ENCODE data around the gene HAGHL.
A peak's percentile ranks its signal among the peaks of the same experiment; 100 is the strongest.

HAGHL gene

DNA sequence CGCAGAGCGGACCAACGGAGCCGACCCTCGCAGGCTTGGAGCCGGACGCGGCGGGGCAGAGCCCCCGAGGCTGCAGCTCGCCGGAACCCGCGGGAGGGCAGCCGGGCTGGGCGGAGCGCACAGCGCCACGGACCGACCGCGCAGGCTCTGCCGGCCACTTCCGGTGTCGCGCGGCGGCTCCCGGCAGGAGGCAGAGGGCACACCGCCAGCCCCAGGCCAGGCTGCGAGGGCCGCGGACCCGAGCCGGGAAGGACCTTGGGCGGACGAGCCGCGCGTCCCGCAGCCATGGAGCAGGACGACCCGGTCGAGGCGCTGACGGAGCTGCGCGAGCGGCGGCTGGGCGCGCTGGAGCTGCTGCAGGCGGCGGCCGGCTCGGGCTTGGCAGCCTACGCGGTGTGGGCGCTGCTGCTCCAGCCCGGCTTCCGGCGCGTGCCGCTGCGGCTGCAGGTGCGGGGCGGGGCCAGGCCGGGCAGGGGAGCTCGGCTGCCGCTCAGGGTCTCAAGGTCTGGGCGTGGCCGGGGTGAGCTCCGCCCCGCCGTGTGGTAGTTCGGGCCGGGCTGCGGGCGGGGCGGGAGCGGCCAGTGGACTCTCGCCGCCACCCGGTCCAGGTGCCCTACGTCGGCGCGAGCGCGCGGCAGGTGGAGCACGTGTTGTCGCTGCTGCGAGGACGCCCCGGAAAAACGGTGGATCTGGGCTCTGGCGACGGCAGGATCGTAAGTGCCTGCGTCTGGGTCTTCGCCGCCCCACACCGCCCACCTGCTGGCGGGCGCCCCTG is 5.7 kb upstream of the HAGHL start, which contains the start of gene ANTKMT:
Gene ANTKMT, plus strand, starts transcription at position 157 of the 775 bp plus-strand sequence. Its CDS starts 129 bp downstream, at position 286.
- TF ChIP-seq, protein P1, sequence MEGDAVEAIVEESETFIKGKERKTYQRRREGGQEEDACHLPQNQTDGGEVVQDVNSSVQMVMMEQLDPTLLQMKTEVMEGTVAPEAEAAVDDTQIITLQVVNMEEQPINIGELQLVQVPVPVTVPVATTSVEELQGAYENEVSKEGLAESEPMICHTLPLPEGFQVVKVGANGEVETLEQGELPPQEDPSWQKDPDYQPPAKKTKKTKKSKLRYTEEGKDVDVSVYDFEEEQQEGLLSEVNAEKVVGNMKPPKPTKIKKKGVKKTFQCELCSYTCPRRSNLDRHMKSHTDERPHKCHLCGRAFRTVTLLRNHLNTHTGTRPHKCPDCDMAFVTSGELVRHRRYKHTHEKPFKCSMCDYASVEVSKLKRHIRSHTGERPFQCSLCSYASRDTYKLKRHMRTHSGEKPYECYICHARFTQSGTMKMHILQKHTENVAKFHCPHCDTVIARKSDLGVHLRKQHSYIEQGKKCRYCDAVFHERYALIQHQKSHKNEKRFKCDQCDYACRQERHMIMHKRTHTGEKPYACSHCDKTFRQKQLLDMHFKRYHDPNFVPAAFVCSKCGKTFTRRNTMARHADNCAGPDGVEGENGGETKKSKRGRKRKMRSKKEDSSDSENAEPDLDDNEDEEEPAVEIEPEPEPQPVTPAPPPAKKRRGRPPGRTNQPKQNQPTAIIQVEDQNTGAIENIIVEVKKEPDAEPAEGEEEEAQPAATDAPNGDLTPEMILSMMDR (IDR thresholded peaks at IDR 0.05), result peak; percentile 6; the same call in 1 of the 2 replicates
- no peak for TF ChIP-seq ZFX (IDR thresholded peaks at IDR 0.05; ENCODE audit: borderline replicate concordance)
- H3K27ac ChIP-seq, result peak within 1 kb of the TSS; percentile 98

- peak overlapping the region; percentile 99 for H3K27ac ChIP-seq
- no peak for TF ChIP-seq ZFX (IDR thresholded peaks at IDR 0.05; ENCODE audit: borderline replicate concordance)
- TF ChIP-seq, protein P1 (IDR thresholded peaks at IDR 0.05), result no peak
These were observed 5.0 kb upstream of the HAGHL start for GRCh38 chr16:721765-722540.

DNA sequence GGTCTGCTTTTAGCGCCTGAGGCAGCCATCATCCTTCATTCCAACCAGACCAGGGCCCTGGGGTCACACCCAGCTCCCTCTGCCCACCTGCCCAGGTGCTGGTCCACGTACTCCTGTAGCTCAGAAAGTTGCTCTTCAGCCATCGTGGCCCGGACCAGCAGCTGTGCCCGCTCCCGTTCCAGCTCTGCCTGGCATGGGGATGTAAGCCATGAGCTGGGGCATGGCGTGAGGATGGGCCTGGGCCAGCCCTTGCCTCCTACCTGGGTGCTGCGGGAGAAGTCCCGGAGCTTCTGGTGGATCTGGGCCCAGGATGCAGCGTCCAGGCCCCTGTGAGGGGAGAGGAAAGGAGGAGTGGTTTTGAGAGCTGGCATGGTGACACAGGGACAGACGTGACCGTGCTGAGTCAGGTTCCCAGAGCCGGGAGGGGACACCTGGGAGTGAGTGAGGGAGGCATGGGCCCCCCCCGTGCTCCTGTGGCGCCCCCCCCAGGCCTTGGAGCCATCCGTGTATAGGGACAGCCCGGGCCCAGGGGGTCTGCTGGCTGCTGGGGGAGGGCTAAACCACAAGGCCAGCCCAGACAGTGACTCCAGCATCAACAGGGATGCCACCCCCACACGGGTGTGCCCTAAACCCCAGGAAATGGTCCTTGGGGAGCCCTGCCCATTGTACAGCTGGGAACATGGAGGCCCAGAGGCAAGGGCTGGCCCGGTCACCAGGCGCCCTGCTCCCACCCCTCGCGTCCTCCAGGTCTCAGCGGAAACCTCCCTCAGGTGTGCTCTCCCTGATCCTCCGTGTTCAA is 3.9 kb upstream of the HAGHL start:
- TF ChIP-seq, protein P1 (IDR thresholded peaks at IDR 0.05), result no peak
- no peak for TF ChIP-seq ZFX (IDR thresholded peaks at IDR 0.05; ENCODE audit: borderline replicate concordance)
- peak overlapping the region; percentile 99; the same call in 1 of the 2 replicates for H3K27ac ChIP-seq

DNA sequence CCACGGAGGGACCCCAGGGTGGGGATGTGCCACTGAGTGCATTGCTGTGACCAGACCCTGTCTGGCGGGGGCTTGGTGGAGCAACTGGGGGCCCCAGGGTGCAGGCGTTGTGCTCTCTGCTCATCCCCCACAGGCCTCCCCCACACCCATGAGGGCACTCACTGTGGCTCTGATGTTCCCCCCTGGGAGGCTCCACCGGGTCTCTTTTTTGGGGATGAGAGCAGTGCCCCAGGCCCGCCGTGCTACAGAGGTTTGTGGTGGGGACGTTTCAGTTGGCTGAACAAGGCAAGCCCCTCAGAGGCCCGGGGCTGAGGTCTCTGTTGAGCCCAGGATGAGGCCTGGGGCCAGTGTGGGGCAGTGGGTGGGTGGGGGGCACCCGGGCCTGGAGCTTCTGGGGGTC is 3.2 kb upstream of the HAGHL start:
- TF ChIP-seq, protein P1 (IDR thresholded peaks at IDR 0.05), result no peak
- H3K27ac ChIP-seq, result peak overlapping the region; percentile 99

DNA sequence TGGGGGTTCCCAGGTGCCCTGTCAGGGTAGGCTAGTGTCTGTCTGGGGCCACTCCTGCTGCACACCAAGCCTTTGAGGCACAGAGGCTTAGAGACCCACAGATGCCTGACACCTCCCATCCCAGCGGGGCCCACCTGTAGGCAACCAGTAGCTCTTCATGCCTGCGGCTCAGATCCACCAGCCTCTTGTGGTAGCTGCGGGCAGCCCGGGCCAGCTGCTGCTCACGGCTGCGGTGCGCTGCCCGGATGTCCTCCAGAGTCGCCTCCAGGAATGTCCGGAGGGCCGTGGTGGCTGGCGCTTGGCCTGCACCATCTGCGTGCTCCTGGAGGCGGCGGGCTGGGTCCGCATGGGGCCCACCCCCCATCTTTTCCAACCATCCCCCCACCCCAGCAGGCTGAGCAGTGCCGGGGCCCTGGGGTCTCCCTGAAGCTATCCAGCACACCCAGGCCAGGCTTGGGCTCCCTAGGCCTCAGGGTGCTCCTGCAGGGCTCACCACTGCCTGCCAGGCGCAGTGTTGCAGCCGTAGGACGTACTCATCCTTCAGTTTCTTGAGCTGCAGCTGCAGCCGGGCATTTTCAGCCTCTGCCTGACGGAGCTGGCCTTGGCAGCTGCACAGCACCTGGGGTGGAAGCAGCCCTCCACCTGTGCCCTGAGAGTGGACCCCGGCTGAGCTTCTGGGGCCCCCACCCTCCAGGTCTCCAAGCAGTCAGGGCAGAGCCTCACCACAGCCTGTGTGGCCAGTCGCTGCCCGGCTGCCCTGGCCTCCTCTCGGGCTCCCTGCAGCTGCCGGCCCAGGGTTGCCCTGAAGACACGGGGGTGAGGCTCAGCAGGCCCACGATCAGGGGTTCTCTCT is 2.5 kb upstream of the HAGHL start:
- H3K27ac ChIP-seq, result peak overlapping the region; percentile 99
- TF ChIP-seq, protein P1 (IDR thresholded peaks at IDR 0.05), result no peak
- TF ChIP-seq ZFX (IDR thresholded peaks at IDR 0.05; ENCODE audit: borderline replicate concordance), result no peak

DNA sequence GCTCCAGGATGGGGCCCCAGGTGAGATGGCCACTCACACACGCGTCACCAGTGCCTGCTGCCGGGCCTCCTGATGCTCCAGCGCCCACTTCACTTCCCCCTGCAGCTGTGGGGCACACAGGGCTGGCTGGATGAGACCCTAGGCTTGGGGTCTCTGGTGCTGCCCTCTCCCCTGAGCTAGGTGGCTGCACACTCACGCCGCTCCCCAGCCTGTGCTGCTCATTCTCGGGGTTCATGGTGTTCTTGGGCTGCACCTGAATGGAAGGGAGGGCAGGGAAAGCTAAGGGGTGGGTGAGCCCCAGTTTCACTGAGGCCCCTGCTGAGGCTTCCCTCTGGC is 1.9 kb upstream of the HAGHL start:
- peak overlapping the region; percentile 99 for H3K27ac ChIP-seq

More for the DNA sequence above, 1.9 kb upstream of the HAGHL start:
- TF ChIP-seq, protein P1 (IDR thresholded peaks at IDR 0.05), result no peak
- no peak for TF ChIP-seq ZFX (IDR thresholded peaks at IDR 0.05; ENCODE audit: borderline replicate concordance)

Data from 22Rv1 (cell line).